Mammary epithelial cell (primary cell): ENCODE data around the gene TLDC2.

Experiments used
- EZH2 ChIP-seq: IDR thresholded peaks from 2 replicates; pipeline ENCODE4 v1.6.1; 2012; ENCODE audit warnings: low read length, inconsistent platforms, borderline replicate concordance
- TF ChIP-seq, protein P1 (sequence below), 2 donors: IDR thresholded peaks in 1 of 2; conservative IDR thresholded peaks in 1 of 2; 2 replicates each; pipeline ENCODE4 v1.5.1; 2011 to 2012; ENCODE audit warnings: inconsistent platforms in 2 of 2, low read length in 2 of 2, mild to moderate bottlenecking in 2 of 2, control low read depth in 1 of 2, low read depth in 1 of 2; ENCODE audit not compliant: insufficient read depth in 1 of 2; ENCODE audit errors: extremely low read depth in 1 of 2

DNA sequence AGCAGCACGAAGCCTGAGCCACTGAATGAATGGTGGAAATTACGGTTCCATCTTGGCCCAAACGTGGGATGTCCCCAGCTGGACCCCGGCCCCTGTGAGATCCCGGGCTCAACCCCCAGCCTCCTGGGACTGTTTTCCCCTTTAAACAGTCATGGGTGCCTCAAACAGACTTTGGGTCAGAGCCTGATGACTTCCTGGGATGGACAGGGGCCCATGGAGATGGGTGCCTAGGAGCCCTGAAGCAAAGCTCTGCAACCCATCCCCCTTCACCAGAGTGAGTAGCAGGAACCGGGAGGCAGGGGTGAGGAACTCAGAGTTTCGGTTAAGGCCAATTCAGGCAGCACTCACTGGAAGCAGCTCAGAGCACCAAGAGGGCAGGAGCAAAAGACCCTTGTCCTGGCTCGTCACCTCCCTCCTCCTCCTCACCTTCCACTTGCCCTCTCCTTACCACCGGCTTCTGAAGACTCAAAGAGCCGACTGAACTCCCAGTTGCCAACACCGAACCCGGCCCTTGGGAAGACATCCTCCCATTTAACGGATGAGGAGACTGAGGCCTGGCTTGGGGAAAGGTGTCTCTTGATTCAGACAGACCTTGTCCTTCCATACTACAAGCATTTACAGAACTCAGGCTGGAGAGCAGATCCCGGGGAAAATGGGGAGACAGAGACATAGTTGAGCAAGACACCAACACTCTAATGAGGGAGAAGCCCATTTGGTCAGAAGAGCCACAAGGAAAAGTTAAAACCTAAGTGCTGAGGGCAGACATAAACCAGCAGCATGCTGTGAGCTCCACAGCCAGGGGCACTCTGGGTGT is 14.9 kb upstream of the TLDC2 start:
- TF ChIP-seq, protein P1, sequence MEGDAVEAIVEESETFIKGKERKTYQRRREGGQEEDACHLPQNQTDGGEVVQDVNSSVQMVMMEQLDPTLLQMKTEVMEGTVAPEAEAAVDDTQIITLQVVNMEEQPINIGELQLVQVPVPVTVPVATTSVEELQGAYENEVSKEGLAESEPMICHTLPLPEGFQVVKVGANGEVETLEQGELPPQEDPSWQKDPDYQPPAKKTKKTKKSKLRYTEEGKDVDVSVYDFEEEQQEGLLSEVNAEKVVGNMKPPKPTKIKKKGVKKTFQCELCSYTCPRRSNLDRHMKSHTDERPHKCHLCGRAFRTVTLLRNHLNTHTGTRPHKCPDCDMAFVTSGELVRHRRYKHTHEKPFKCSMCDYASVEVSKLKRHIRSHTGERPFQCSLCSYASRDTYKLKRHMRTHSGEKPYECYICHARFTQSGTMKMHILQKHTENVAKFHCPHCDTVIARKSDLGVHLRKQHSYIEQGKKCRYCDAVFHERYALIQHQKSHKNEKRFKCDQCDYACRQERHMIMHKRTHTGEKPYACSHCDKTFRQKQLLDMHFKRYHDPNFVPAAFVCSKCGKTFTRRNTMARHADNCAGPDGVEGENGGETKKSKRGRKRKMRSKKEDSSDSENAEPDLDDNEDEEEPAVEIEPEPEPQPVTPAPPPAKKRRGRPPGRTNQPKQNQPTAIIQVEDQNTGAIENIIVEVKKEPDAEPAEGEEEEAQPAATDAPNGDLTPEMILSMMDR (conservative IDR thresholded peaks at IDR 0.05 in 1 of 2, IDR thresholded peaks at IDR 0.05 in 1 of 2; ENCODE audit: extremely low read depth in 1 of 2, insufficient read depth in 1 of 2, low read depth in 1 of 2, low read length in 2 of 2): no peak
- no peak for TF ChIP-seq EZH2
